HUES64 (cell line): Measurements from ENCODE around the gene FRMPD2.
"Not testable (repeated sequence)": the region's sequence is repeated elsewhere in the genome, so short reads cannot be mapped to it uniquely, and the experiment has no call there.

ENCODE experiments used
- H3K27ac ChIP-seq: 2 replicates; pipeline ENCODE4 v1.7.0; 2013; ENCODE audit warnings: low read depth, low read length, inconsistent platforms
- H3K27me3 ChIP-seq: 2 replicates; pipeline ENCODE4 v1.6.1; 2013; ENCODE audit warnings: mild to moderate bottlenecking, low read length; ENCODE audit not compliant: insufficient read depth
- H3K36me3 ChIP-seq: 2 replicates; pipeline ENCODE4 v1.6.1; 2013; ENCODE audit warnings: mild to moderate bottlenecking, low read length; ENCODE audit not compliant: insufficient read depth
- H3K4me1 ChIP-seq: 2 replicates; pipeline ENCODE4 v1.6.1; 2013; ENCODE audit warnings: mild to moderate bottlenecking, low read length, moderate library complexity; ENCODE audit not compliant: insufficient read depth
- H3K4me3 ChIP-seq: 2 replicates; pipeline ENCODE4 v1.5.1; 2013; ENCODE audit warnings: mild to moderate bottlenecking, low read length, moderate library complexity
- H3K9ac ChIP-seq: 2 replicates; pipeline ENCODE4 v1.6.1; 2013; ENCODE audit warnings: mild to moderate bottlenecking, low read depth, low read length
- H3K9me3 ChIP-seq: 2 replicates; pipeline ENCODE4 v1.6.1; 2013; ENCODE audit warnings: low read depth, low read length; ENCODE audit not compliant: insufficient read depth
- WGBS: fragments of 150-250, 120-280 bp; methylation state at CpG from one replicate; pipeline ENCODE4 v1.1.7; 2013; ENCODE audit warnings: missing lambda C conversion rate; 5-methylcytosine and 5-hydroxymethylcytosine counted together

FRMPD2 gene

GRCh38 chr10:48288661-48289060, 14.2 kb upstream of the FRMPD2 start:
- Histone ChIP-seq H3K27me3 (no peaks in the 10 kb centered on the region), H3K27ac (no peak overlapping the region), H3K4me3 (no peak overlapping the region), H3K9ac (no peak overlapping the region), H3K9me3 (peaks cover 10% of the 10 kb centered on the region; the same call in 1 of the 2 replicates), H3K36me3 (no peaks in the 10 kb centered on the region), H3K4me1 (no peaks in the 10 kb centered on the region)
- WGBS: 92% methylated on average over 7 of the region's 7 CpGs

- no peak overlapping the region for H3K4me3 ChIP-seq
- no peaks in the 10 kb centered on the region for H3K4me1 ChIP-seq
- H3K27ac ChIP-seq: no peak overlapping the region
- peaks cover 10% of the 10 kb centered on the region; the same call in 1 of the 2 replicates for H3K9me3 ChIP-seq
- 90% methylated on average over 13 of the region's 13 CpGs for WGBS
- no peaks in the 10 kb centered on the region for H3K36me3 ChIP-seq
- no peak overlapping the region for H3K9ac ChIP-seq
- H3K27me3 ChIP-seq: no peaks in the 10 kb centered on the region
Measured at GRCh38 chr10:48287417-48288391, 13.2 kb upstream of the FRMPD2 start.

DNA sequence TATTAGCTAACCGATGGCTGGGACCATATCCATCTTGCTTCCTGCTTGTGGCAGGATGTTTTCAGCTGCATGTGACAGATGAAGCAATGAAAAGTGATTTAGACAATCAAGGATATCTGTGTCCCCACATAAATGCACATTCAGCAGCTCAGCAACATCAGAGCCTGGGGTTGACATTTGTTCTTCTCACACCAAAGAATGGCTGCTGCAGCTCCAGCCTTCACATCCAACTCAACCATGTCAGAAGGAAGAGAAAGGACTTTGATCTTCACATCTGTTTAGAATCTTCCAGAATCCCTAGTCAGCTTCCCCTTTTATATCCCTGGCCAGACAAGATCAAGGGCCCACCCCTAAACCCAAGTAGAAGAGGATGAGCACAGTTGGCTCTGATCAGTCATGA, 11.9 kb upstream of the FRMPD2 start:
- no peak overlapping the region for H3K9ac ChIP-seq
- H3K27me3 ChIP-seq: no peaks in the 10 kb centered on the region
- no peaks in the 10 kb centered on the region for H3K4me1 ChIP-seq
- no peak overlapping the region for H3K27ac ChIP-seq
- 100% methylated on average over 1 of the region's 1 CpG for WGBS
- H3K36me3 ChIP-seq: no peaks in the 10 kb centered on the region
- H3K4me3 ChIP-seq: no peak overlapping the region
- H3K9me3 ChIP-seq: peaks cover 10% of the 10 kb centered on the region; the same call in 1 of the 2 replicates

DNA sequence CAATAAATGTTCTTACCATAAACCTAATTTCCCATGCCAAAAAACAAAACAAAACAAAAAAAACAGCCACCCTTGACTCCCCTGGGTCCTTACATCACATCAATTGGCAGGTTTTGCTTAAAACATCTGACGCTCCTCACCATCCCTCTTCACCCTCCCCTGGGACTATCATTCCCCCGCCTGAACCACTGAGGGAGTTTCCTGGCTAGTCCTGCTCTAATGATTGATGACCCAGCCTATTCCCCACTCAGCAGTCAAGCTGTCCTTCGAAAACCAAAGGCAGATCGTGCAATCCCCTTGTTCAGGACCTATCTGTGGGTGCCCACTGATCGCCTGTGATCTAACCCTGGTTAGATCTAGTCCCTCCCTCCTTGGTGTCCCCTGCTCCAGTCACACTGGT, 11.2 kb upstream of the FRMPD2 start:
- no peaks in the 10 kb centered on the region for H3K27me3 ChIP-seq
- H3K9ac ChIP-seq: no peak overlapping the region
- no peaks in the 10 kb centered on the region for H3K36me3 ChIP-seq
- WGBS: 86% methylated on average over 5 of the region's 5 CpGs
- no peak overlapping the region for H3K27ac ChIP-seq
- no peaks in the 10 kb centered on the region for H3K4me1 ChIP-seq
- peaks cover 10% of the 10 kb centered on the region; the same call in 1 of the 2 replicates for H3K9me3 ChIP-seq
- no peak overlapping the region for H3K4me3 ChIP-seq

- H3K4me1 ChIP-seq: no peaks in the 10 kb centered on the region
- H3K27ac ChIP-seq: no peak overlapping the region
- H3K36me3 ChIP-seq: no peaks in the 10 kb centered on the region
- 69% methylated on average over 4 of the region's 4 CpGs for WGBS
- no peak overlapping the region for H3K9ac ChIP-seq
- H3K9me3 ChIP-seq: peaks cover 10% of the 10 kb centered on the region; the same call in 1 of the 2 replicates
- no peaks in the 10 kb centered on the region for H3K27me3 ChIP-seq
- H3K4me3 ChIP-seq: no peak overlapping the region
Measured at GRCh38 chr10:48284811-48285210, 10.3 kb upstream of the FRMPD2 start.

- Histone ChIP-seq H3K4me1 (no peaks in the 10 kb centered on the region), H3K9ac (no peak overlapping the region), H3K27me3 (no peaks in the 10 kb centered on the region), H3K4me3 (no peak overlapping the region), H3K9me3 (peaks cover 10% of the 10 kb centered on the region; the same call in 1 of the 2 replicates), H3K36me3 (no peaks in the 10 kb centered on the region), H3K27ac (no peak overlapping the region)
- WGBS: 88% methylated on average over 2 of the region's 2 CpGs
Measured at GRCh38 chr10:48284002-48284546, 9.6 kb upstream of the FRMPD2 start.

- Histone ChIP-seq H3K27me3 (no peaks in the 10 kb centered on the region), H3K4me1 (no peaks in the 10 kb centered on the region), H3K4me3 (no peak overlapping the region), H3K9ac (no peak overlapping the region), H3K27ac (no peak overlapping the region), H3K36me3 (no peaks in the 10 kb centered on the region), H3K9me3 (peaks cover 10% of the 10 kb centered on the region; the same call in 1 of the 2 replicates)
Measured at GRCh38 chr10:48282829-48283228, 8.3 kb upstream of the FRMPD2 start.

- H3K4me3 ChIP-seq, H3K4me1 ChIP-seq, H3K27me3 ChIP-seq, H3K36me3 ChIP-seq, H3K9ac ChIP-seq, H3K27ac ChIP-seq: not testable (repeated sequence)
- 94% methylated on average over 4 of the region's 4 CpGs for WGBS
- H3K9me3 ChIP-seq: peaks cover 10% of the 10 kb centered on the region; the same call in 1 of the 2 replicates
Measured at GRCh38 chr10:48281697-48282096, 7.2 kb upstream of the FRMPD2 start.

DNA sequence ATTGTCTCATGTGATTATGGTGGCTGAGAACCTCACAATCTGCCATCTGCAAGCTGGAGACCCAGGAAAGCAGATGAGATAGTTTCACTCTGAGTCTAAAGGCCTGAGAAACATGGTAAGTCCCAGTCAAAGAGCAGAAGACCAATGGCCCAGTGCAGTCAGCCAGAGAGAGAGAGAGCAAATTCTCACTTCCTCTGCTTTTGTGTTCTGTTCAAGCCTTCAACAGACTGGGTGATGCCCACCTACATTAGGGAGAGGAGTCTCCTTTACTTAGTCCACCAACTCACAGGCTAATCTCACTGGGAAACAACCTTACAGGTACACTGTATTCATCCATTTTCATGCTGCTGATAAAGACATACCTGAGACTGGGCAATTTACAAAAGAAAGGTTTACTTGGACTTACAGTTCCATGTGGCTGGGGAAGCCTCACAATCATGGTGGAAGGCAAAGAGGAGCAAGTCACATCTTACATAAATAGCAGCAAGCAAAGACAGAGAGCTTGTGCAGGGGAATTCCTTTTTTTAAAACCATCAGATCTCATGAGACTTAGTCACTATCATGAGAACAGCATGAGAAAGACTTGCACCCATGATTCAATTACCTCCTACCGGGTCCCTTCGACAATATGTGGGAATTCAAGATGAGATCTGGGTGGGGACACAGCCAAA, 4.7 kb upstream of the FRMPD2 start:
- H3K36me3 ChIP-seq: no peaks in the 10 kb centered on the region
- H3K9me3 ChIP-seq: peaks cover 4% of the 10 kb centered on the region; the same call in 1 of the 2 replicates
- H3K27me3 ChIP-seq: no peaks in the 10 kb centered on the region
- 90% methylated on average over 2 of the region's 2 CpGs for WGBS
- no peak overlapping the region for H3K4me3 ChIP-seq
- peaks cover 8% of the 10 kb centered on the region; the same call in 1 of the 2 replicates for H3K4me1 ChIP-seq
- H3K27ac ChIP-seq: no peak overlapping the region
- no peak overlapping the region for H3K9ac ChIP-seq

DNA sequence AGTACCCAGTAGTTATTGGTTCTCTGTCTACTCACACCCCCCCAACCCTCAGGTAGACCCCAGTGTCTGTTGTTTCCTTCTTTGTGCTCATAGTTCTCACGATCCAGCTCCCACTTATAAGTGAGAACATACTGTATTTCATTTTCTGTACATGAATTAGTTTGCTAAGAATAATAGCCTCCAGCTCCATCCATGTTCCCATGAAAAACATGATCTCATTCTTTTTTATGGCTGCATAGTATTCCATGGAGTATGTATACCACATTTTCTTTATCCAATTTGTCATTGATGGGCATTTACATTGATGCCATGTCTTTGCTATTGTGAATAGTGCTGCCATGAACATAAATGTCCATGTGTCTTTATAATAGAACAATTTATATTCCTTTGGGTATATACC, 2.6 kb upstream of the FRMPD2 start:
- Histone ChIP-seq H3K36me3 (no peaks in the 10 kb centered on the region), H3K9ac (no peak overlapping the region), H3K4me1 (peaks cover 8% of the 10 kb centered on the region; the same call in 1 of the 2 replicates), H3K9me3 (no peaks in the 10 kb centered on the region), H3K4me3 (no peak overlapping the region), H3K27me3 (no peaks in the 10 kb centered on the region), H3K27ac (no peak overlapping the region)
- WGBS: no CpG with 5 or more reads among the region's 1 CpG

DNA sequence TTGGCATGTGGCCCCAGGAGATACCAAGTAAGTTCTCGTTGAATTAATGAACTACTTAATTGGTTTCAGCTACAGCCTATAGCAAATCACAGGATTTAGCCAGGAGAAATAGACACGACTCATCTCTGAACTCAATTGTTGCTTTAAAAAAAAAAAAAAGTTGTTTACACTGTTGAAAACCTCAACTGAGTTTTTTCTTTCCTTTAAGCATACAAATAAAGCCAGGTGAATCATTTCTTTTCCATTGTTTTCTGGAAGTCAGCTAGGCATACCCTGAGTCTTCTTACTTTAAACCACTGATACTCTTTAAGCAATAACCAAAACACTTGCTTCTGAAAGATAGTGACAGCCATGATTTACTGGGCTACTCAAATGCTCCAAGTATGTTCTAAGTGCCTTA, 755 bp downstream of the FRMPD2 start:
- no peak overlapping the region for H3K27ac ChIP-seq
- H3K4me1 ChIP-seq: peaks cover 8% of the 10 kb centered on the region; the same call in 1 of the 2 replicates
- WGBS: 86% methylated on average over 2 of the region's 2 CpGs
- H3K9ac ChIP-seq: no peak overlapping the region
- no peaks in the 10 kb centered on the region for H3K9me3 ChIP-seq
- H3K27me3 ChIP-seq: no peaks in the 10 kb centered on the region
- H3K4me3 ChIP-seq: no peak overlapping the region
- no peaks in the 10 kb centered on the region for H3K36me3 ChIP-seq
